ENCODE measurements around the gene CORIN. TPM values are rescaled to one million over a fixed set of nuclear protein-coding genes. Genes with fewer than 3 reads are reported as not detected.

The CORIN gene
- total and polyA plus RNA-seq, 2 donors (not counting 1 experiment from before 2014, with no cell fraction given): 0.25 TPM; not detected in 1

GRCh38 chr4:47749060-47749459 is 88.8 kb downstream of the CORIN start:
- H3K4me3 Mint-ChIP-seq: no peak overlapping the region
- Histone ChIP-seq H3K27ac (ENCODE audit: low read length in 2 of 2) (no peak overlapping the region), H3K9me3 (ENCODE audit: control extremely low read depth in 1 of 3, control insufficient read depth in 2 of 3, insufficient read depth in 1 of 3, low read length in 2 of 3) (no peaks in the 10 kb centered on the region), H3K4me3 (ENCODE audit: control extremely low read depth in 1 of 5, extremely low read depth in 1 of 5, insufficient read depth in 1 of 5, low read depth in 2 of 5, low read length in 4 of 5) (no peak overlapping the region), H2AFZ (ENCODE audit: insufficient read depth, low read depth, low read length, poor library complexity, severe bottlenecking) (no peak overlapping the region), H3K4me2 (replicated peaks; ENCODE audit: low read depth, low read length, poor library complexity, severe bottlenecking) (no peak overlapping the region), H3K9ac (ENCODE audit: low read length) (no peak overlapping the region), H3K4me1 (ENCODE audit: control insufficient read depth in 2 of 2, insufficient read depth in 2 of 2, low read length in 2 of 2) (no peaks in the 10 kb centered on the region), H3K36me3 (replicated peaks in 1 of 2; ENCODE audit: control extremely low read depth in 1 of 2, control insufficient read depth in 1 of 2, extremely low read depth in 1 of 2, insufficient read depth in 2 of 2, low read length in 1 of 2) (no peaks in the 10 kb centered on the region), H4K20me1 (ENCODE audit: control insufficient read depth, insufficient read depth, low read length, poor library complexity, severe bottlenecking) (no peaks in the 10 kb centered on the region), H3K79me2 (ENCODE audit: control insufficient read depth, insufficient read depth, low read length) (no peaks in the 10 kb centered on the region), H3K27me3 (replicated peaks in 1 of 4; ENCODE audit: control extremely low read depth in 1 of 4, control insufficient read depth in 3 of 4, insufficient read depth in 4 of 4, low read length in 3 of 4) (no peaks in the 10 kb centered on the region)
- H3K27ac Mint-ChIP-seq: no peak overlapping the region
- H3K9me3 Mint-ChIP-seq (ENCODE audit: insufficient read depth): peaks cover 8% of the 10 kb centered on the region
- no peak for TF ChIP-seq CTCF (IDR thresholded peaks at IDR 0.05)
- no peak for TF ChIP-seq EZH2 (IDR thresholded peaks at IDR 0.05; ENCODE audit: borderline replicate concordance, insufficient read depth, low read depth, low read length, poor library complexity, severe bottlenecking)
- whole genome bisulfite sequencing (ENCODE audit: insufficient coverage): no CpG with 5 or more reads among the region's 1 CpG
- H3K27me3 Mint-ChIP-seq: peaks cover 16% of the 10 kb centered on the region
- intact Hi-C loops (cut with micrococcal nuclease): no loop called here
- no peaks in the 10 kb centered on the region for H3K4me1 Mint-ChIP-seq
- ChIA-PET CTCF (no interaction called here), POLR2A (no interaction called here)
- ATAC-seq (ENCODE audit: low read depth) (no peak), DNase-seq (no peak)

GRCh38 chr4:47747846-47748494 is 89.9 kb downstream of the CORIN start:
- Mint-ChIP-seq H3K27ac (no peak overlapping the region), H3K4me1 (no peaks in the 10 kb centered on the region)
- POLR2A ChIA-PET: no interaction called here

More at GRCh38 chr4:47747846-47748494, 89.9 kb downstream of the CORIN start:
- no peak overlapping the region for H3K4me3 ChIP-seq (ENCODE audit: control extremely low read depth in 1 of 5, extremely low read depth in 1 of 5, insufficient read depth in 1 of 5, low read depth in 2 of 5, low read length in 4 of 5)
- TF ChIP-seq EZH2 (IDR thresholded peaks at IDR 0.05; ENCODE audit: borderline replicate concordance, insufficient read depth, low read depth, low read length, poor library complexity, severe bottlenecking): no peak
- TF ChIP-seq CTCF (IDR thresholded peaks at IDR 0.05): no peak
- no peaks in the 10 kb centered on the region for H3K36me3 ChIP-seq (replicated peaks in 1 of 2; ENCODE audit: control extremely low read depth in 1 of 2, control insufficient read depth in 1 of 2, extremely low read depth in 1 of 2, insufficient read depth in 2 of 2, low read length in 1 of 2)
- ATAC-seq (ENCODE audit: low read depth) (no peak), DNase-seq (no peak)
- no peaks in the 10 kb centered on the region for H3K27me3 ChIP-seq (replicated peaks in 1 of 4; ENCODE audit: control extremely low read depth in 1 of 4, control insufficient read depth in 3 of 4, insufficient read depth in 4 of 4, low read length in 3 of 4)
- no peaks in the 10 kb centered on the region for H3K79me2 ChIP-seq (ENCODE audit: control insufficient read depth, insufficient read depth, low read length)
- no peak overlapping the region for H3K4me3 Mint-ChIP-seq
- no peaks in the 10 kb centered on the region for H4K20me1 ChIP-seq (ENCODE audit: control insufficient read depth, insufficient read depth, low read length, poor library complexity, severe bottlenecking)
- H3K4me1 ChIP-seq (ENCODE audit: control insufficient read depth in 2 of 2, insufficient read depth in 2 of 2, low read length in 2 of 2): no peaks in the 10 kb centered on the region
- WGBS (ENCODE audit: insufficient coverage): no CpG with 5 or more reads among the region's 1 CpG
- H2AFZ ChIP-seq (ENCODE audit: insufficient read depth, low read depth, low read length, poor library complexity, severe bottlenecking): no peak overlapping the region
- H3K27me3 Mint-ChIP-seq: peaks cover 16% of the 10 kb centered on the region
- H3K27ac ChIP-seq (ENCODE audit: low read length in 2 of 2): no peak overlapping the region
- CTCF ChIA-PET: no interaction called here
- peaks cover 8% of the 10 kb centered on the region for H3K9me3 Mint-ChIP-seq (ENCODE audit: insufficient read depth)
- H3K9me3 ChIP-seq (ENCODE audit: control extremely low read depth in 1 of 3, control insufficient read depth in 2 of 3, insufficient read depth in 1 of 3, low read length in 2 of 3): no peaks in the 10 kb centered on the region
- intact Hi-C loops (cut with micrococcal nuclease): no loop called here
- no peak overlapping the region for H3K9ac ChIP-seq (ENCODE audit: low read length)
- no peak overlapping the region for H3K4me2 ChIP-seq (replicated peaks; ENCODE audit: low read depth, low read length, poor library complexity, severe bottlenecking)

Data from B cell (primary cell).